GM21737 (cell line): Measurements from ENCODE around the gene SPOCK1.
"Not testable (repeated sequence)": the region's sequence is repeated elsewhere in the genome, so short reads cannot be mapped to it uniquely, and the experiment has no call there.

Experiments
- ATAC-seq: cut with Tn5 transposase; IDR thresholded peaks from one replicate; pipeline ENCODE4 v1.9.1; 2021; ENCODE audit warnings: mild to moderate bottlenecking, moderate library complexity; ENCODE audit not compliant: unreplicated experiment

SPOCK1 gene

DNA sequence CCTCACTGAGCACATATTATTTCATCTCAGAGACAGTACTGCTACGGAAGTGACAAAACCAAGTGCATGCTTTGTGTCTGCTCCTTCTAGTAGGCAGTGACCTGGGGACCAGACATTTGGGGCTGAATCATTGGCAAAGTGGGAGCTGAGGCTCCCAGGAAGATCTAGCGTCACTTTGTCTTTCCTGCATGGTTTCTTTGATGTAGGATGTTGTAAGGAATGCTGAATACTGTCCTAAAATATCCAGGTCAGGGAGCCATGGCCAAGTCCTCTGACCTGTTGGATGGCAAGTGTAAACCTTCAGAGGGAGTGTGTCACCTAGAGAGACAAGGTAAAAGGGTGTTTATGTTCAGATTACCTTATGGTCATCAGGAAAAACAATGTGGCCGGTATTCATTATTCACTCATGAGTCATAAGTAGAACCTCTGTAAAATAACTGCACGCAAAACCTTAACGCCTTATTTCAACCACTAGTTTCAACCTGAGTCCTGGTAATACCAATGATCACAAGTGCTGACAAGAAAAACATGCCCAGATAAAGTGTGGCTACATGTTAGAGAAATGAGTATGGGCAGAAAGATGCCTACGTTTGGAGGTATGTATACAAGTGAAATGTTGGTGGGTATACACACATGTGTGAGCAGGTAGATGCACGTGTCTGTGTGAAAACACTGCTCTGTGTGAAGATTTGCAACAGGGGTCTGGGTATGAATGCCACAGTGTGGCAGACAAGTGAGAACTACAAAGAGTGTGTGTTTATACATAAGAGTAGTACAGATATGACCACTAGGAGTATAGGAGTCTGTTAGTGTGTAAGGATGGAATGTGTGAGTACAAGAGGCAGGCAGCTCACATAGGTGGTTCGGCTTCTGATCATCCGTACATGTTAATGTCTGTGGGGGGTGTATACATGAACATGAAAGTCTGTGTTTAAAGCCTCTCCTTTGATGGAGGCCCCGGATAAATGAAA is 263.9 kb downstream of the SPOCK1 start:
- no peak for ATAC-seq

DNA sequence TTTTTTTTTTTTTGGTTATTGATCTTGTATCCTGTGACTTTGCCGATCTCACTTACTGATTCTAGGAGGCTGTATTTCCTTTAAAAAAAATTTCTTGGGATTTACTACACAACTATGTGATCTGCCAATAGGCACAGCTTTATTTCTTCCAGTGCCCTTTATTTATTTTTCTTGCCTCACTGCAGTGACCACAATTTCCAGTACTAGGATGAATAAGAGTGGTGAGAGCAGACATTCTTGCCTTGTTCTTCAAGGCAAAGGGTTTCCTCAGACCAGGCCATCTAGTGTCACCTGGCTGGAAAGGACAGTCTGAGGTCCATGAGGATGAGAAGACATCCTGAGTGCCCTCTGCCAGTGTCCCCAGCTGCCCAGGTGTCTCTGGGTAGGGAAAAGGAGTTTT is 265.4 kb downstream of the SPOCK1 start:
- no peak for ATAC-seq

DNA sequence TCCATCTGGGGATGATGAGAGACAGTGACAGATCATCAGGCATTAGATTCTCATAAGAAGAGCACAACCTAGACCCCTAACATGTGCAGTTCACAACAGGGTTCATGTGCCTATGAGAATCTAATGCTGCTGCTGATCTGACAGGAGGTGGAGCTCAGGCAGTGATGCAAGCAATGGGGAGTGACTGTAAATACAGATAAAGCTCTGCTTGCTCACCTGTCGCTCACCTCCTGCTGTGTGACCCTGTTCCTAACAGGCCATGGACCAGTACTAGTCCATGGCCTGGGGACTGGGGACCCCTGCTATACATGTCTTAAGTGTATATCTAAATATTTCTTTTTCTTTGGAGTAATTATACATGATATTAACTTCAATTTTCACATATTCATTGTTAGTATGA is 265.8 kb downstream of the SPOCK1 start:
- ATAC-seq = not testable (repeated sequence)

DNA sequence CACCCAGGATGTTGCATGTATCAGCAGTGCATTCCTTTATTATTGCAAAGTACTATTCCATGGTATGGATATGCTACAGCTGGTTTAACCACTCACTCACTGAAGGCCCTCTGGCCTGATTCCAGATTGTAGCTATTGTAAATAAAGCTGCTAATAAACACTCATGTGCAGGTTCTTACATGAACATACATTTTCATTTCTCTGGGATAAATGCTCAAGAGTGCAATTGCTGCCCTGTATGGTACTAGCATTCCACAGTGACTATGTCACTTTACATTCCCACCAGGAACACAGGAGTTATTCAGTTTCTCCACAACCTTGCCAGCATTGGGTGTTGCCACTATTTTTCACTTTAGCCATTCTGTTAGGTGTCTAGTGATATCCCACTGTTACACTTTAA is 267.6 kb downstream of the SPOCK1 start:
- no peak for ATAC-seq

DNA sequence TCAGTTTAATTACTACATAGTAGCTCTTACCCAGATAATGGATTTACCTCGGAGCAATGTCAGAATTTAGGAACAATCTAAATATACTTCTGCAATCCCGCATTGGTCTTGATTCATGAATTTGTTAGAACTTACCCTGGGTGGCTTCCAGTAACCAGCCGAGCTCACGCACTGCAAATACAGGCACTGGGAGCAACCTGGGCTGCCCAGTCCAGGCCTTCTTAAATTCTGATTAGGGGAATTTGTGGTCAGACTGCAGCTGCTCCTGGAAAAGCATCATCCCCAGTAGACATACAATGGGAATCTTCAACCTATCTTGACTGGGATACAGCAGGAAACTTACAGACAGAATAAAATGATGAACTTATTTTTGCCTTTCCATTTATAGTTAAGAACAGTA is 270.3 kb downstream of the SPOCK1 start:
- no peak for ATAC-seq

DNA sequence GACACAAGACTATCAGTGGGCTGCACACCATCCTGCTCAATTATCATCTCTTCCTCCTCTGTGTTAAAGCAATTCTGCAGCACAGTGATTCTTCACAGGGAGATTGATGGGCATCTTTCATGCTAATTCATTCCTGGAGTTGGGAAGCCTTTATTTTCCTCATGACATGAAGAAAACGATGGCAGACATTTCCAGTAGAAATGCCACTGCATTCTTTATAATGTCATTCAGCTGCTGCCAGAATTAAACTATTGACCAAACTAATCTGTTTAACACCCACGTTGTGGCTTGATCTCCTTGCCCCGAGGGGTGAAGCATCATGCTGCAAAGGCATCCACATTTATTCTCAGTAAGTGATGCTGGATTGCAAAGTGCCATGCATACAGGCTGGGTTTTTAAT is 273.0 kb downstream of the SPOCK1 start:
- no peak for ATAC-seq

DNA sequence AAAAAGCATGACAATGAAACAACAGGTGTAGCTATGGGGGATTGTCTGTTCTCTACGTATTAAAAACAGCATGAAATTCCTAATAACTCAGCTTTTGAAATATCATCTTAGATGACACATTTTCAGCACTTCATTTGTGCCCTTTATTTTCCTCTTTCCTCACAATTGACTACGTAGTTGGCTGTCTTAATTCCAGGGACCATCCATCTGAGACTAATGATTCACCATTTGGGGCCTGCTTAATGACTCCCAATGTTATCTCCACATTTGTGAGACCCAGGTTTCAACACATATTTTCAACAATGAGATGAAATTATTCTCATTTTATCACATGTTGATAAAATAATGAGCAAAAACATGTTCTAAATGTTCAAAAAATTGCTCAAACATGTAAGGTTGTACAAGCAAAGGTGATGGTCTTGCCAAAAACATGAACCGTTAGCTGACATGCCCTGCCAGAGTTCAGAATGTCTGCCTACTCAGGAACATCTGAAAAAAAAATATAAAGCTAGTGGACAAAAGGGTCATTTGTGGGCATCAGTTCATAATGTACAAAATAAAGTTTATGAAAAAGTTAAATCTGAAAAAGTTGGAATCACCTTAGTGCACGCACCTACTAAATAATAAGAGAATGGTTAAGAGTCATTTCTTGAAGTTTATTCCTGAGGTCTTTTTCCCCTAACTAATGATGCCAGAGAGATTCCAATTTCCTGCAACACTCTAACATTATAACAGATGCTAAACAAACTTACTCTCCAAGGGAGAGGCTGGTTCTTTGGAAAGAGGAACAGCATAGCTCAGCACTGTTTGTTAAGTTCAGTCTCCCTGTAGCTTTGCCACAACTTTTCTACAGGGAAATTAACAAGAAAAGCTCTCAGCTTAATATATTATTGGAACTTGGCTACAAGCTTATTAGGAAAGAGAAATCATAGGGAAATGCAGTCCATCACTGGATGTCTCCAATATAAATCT is 275.5 kb downstream of the SPOCK1 start:
- ATAC-seq = no peak

DNA sequence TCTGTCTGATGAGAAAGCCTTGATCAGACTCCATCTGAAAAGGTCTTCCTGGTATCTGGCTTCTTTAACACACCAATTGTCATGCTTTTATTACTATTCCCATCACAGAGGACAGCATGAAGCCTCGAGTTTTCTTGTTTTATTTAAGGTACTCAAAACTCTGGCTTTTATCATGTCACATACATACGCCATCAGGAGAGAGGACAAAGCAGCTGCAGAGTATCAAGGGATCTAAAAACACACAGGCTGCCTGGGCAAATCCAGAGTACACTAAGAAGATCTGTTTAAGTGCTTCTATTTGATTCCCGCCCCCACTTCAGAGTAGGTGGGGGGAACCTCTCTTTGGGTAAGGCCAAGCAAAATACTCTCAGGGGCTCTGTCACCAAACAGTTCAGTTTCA is 277.2 kb downstream of the SPOCK1 start:
- ATAC-seq = no peak

DNA sequence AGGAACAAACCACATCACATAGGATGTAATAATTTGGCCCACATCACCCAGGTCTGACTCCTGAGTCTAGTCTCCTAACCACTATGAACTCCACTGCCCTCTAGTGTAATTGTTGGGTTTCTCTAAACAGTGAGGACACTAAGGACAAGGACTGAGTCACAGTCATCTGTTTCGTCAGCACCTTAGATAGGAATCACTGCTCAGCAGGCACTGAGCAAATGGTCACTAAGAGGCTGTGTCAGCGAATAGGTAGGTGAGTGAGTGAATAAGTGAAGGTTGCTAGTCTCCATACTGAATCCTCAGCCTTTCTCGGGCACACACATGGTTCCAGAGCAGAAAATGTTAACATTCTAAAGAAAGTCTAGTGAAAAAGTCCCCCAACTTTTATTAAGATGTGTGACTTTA is 278.6 kb downstream of the SPOCK1 start:
- ATAC-seq = no peak

DNA sequence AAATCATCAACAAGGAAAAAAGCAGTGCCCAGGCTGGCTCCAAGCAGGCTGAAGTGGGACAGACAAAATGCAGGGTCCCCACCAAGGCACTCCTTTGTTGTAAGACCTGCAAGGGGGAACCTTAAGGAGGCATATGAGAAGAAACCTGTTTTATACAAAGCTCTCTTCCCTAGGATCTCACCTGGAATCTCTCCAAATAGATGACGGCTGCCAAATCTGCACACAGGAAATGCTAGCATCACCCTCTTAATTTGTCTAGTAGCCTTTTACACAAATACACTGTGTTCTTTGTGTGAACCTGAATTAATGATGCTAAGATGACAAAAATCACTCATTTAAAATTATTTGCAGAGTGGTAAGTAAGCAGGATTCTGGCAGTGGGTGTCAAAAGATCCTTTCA is 280.2 kb downstream of the SPOCK1 start:
- ATAC-seq = no peak

DNA sequence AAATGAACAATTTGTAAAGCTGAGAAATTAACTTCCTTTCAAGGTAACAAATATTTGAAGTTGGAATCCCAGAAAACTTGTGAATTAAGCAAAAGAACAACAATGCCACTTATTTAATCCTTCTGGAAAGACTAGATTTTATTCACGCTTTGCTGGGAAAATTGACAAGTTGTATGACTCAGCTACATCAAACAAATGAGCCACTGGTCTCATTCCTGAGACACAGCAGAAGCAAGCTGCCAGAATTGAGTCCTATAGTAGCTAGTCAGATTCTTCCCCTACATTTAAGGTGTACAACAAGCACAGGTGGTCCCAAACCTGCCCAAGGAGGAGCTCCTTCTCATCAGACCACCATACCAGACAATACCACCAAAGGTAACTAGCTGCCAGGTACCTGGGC is 280.7 kb downstream of the SPOCK1 start:
- no peak for ATAC-seq

DNA sequence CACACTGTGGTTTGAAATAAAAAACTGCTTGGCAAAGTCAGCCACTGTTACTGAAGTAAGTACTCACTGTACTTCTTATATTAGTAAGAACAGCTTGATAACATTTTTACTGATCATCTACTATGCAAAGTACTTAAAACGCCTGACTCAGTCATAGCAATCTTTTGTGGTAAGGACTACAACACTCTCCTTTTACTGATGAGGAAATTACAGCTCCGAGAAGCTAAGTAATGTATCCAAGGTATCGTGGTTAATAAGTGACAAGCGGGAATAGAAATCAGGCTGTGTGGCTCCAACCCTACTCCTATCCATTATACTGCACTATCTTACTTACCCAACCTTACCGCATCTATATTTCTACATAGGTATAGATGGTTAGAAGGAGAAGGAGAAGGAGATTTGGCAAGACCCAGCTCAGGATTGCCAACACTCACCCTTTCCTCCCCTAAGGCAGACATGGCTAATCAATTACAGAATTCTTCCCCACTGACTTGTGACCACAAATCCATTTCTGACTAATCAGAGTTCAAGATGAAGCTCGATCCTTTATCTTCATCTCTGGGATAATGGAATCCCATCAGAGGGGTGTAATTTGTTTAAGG is 281.4 kb downstream of the SPOCK1 start:
- no peak for ATAC-seq

DNA sequence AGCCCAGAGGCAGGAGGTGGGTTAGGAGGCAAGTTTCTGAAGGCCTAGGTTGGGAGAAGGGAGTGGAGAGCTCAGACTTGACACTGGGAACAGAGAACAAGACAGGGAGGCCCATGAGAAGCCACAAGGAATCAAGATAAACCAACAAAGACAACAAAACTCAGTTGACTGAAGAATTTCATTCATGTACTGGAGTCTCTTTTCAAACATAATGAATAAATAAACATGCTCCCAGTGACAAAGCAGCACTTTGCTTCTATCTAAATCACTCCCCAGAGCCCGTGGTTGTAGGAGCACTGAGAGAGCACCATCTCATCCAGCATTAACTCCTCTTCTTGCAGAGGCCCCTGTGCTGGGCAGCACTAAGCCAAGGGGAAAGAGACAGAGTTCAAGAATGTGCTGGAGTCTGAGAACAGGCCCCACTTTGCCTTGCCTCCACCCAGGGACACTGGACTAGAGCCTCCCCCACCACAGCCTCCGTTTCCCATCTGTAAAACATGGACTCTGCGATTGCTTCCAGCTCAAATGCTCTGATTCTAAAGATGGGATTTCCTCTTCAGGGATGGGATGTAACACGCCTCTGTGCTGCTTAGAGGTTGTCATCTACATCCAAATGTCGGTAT is 282.0 kb downstream of the SPOCK1 start:
- ATAC-seq = no peak

DNA sequence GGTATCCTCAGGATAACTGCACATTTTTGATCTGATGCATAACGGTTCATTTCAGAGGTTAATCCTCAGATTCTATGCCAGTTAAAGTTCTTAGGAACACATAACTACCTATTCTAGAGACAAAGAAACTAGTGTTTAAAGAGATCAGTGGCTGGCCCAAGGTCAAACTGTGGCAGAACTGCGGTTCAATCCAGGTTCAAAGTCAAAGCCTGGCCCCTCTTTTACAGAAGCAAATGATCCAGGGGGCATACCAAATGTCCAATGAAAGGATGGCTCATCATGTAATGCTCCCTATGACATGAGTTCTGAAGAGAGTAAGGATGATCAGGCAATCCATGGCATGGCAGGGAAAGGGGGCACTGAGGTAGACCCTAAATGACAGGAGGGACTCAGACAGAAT is 283.3 kb downstream of the SPOCK1 start:
- ATAC-seq = no peak

DNA sequence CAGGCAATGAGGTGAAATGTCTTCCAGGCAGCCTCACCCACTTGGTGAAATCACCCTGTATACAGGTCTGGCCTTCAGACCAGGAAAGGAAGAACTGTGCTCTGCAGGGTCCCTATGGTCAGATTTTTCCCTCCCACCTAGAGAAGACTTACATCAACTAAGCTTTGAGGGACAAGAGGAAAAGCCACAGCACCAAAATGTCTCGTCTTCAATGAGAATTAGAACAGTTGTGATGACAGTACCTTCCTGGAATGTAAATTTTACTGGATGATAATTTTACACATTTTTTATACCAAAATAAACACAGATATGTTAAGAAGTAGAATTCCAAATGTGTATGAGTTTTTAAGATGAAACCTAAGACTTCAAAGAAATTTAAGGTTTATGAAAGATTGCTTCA is 283.9 kb downstream of the SPOCK1 start:
- ATAC-seq = no peak

DNA sequence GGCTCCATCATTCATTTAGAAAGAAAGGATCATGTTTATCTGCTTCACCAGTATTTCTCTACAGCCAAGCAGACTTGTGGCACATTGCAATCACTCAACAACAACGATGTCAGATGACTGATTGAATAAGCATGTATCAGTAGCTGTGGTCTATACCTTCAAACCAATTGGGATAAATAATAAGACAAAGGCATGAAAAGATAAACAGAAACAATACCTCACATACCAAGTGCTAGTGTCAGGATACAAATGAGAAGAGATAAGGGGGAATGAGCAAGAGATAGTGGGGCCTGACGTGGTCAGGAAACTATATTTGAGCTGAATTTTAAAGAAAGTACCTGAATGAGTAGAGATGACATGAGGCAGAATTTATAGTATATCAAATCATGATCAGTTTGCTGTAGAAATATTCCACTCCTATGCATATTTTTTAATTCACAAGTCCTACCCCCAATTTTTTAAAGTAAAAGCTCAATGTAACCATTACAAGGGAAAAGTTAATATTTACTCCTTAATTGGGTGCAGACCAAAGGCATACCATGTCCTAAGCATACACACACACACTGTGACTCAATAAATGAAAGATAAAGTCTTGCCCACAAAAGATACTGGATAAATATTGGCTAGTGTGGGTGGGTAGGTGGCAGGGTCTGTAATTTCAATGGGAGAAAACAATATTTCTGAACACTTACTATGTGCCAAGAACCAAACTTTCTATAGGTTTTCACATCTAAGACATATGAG is 284.5 kb downstream of the SPOCK1 start:
- no peak for ATAC-seq

DNA sequence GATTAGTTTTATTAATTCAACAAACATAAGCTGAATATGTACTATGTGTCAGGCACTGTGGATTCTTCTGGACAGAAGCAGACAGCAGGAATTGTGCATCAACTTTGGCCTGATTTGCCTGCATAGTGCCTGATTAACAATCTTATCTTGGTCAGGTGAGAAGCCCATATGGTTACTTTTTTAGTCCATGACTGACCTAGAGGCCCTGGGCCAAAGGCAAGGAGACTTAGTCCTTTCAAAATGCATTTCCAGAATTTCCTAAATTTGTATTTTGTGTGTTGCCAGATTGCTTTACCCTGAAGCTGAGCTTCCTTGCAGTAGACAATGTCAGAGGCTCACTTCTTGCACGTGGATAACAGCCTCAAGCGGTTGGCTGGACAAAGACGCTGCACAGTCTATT is 286.7 kb downstream of the SPOCK1 start:
- ATAC-seq = no peak

DNA sequence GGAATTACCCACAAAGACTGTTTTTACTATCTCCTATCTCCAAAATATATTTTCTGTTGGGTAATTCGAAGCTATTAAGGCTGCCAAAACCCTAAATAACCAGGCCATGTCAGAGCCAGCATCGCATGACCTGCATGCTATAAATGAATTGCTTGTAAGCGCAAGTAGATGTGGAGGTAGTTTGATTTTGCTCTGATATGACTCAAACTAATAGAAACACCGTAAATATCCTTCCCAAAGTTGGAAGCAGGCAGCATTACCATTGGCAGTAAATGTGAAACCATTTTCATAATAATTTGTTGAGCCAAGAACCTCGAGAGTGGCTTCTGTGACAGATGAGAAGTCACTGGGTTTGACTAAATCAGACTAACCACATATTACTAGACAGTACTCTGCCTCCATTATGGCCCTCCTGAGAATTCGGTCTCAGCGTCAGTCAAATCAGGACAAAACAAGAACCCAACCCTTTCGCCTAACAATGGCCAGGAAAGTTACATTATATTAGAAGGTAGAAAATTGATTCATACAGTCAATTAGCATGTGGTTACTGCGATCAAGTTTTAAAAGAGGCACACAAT is 289.8 kb downstream of the SPOCK1 start:
- ATAC-seq = no peak

DNA sequence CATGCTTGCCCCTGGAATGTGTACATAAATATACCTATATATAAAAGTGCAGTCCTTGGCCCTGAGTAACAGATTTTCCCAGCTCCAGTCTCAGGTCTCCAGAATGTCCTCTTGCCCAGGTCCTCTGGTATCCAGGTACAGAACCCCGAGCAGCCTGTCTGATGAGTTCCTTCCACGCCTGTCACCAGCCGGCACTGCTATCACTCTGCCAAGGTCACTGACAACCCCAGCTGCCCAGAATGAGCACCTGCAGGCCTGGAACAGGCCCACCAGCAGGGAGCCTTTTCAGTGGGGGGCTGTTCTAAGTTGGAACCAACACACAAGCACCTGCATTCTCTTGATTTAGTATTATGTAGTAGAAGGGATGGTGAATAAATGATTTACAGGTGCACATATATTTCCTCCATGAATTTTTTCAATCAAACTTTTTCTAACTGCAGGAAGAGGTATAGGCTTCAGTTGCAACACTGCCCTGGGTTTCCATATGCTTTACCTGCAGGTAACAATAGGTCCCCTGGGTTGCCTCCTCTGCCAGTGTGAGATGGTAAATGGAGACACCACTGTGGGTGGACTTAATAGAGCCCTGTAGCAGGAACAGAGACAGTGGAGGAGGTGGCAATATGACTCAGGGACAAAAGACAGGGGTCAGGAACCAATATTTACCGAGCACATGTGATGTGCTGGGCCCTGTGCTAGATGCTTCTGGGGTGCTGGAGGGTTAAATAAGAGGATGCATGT is 291.9 kb downstream of the SPOCK1 start:
- ATAC-seq = no peak
